IPS DF 4.7 (cell line): ENCODE data around the gene SIX2.

Experiments
- DNase-seq: peaks from one replicate; pipeline ENCODE4 v3.0.0-alpha.2; 2013; ENCODE audit warnings: low spot score; ENCODE audit errors: extremely low read depth

SIX2 gene

DNA sequence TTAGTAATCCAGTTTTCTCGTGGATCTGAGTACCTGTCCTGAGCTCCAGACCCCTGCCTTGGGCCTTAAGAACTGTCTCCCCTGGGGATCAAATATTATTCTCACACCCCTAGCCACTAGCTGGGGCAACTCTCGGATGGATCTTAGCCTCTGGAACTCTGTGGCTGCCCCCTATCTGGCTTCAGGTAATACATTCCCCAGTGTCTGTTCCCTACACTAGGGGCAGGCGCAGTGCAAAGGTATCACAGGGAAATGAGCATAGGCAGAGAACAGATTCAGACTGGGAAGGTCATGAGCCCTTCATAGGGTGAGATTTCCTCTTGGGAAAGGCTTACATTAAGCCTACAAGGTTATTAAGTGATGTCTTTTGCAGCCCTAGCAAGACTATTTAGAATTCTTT lies 11.2 kb upstream of the SIX2 start:
- DNase-seq = no peak

DNA sequence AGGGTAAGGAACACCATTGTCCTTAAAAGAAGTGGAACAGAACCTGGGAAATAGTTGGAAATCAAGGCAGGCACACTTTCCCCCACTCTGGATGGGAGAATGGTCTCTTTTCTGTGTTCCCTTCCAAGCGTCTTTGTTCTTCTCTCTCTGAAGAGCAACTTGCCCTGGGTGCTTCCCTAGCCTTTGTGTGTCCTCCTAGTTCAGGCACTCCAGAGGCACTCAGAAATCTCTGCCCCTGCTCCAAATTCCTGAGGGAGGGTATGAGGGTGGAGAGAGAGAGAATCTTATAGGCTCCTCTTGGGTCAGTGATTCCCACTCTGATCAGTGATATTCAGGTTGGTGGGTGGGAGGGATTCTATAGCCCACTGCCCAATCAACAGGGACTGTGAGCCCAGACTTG lies 8.8 kb upstream of the SIX2 start:
- no peak for DNase-seq

DNA sequence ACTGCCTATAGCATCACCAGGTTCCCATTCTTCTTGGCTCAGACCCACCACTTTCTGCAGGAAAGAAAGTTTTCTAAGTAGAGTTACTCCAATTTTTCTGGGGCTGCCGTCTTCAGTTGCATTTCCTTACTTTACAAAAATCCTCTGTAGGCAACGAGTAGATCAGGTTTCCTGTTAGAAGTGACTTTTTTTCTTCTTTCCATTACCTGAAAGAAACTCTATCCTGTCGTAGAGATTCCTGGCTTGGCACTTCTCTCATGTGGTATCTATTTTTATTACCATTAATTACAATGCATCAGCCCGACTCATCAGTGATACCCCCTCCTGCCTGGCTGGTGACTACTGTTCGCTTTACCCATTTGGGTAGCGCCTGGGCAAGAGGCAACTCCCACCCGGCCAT lies 5.6 kb upstream of the SIX2 start:
- no peak for DNase-seq

DNA sequence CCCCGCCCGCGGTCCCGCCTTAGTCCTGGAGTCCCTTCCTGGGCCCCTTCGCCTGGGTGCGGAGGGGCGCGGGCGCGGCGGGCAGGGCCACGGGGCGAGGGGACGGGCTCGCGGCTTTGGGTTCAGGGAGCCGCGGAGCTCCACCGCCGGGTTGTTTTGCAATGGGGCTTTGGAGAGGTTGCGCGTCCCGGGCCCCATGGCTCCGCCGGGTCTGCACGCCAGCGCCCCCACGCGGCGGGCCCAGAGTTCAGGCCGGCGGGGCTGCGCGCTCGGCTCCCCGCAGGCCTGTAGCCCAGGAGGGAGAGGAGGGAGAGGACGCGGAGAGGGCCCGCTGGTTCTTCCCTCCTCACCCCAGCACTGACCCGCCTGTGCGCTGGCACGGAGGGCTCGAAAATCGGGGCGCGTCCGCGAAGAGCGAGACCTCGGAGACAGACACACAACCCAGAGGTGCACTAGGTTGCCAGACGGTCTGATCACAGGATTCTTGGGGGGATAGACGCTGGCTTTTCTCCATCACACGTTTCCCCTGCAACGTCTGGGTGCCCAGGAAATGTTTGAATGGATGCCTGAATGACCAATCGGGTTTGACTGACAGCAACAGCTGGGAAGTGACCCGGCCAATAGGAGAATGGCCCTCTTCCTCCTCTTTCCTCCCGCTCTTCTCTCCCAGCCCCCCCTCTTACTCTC lies 4.9 kb upstream of the SIX2 start:
- DNase-seq = no peak

DNA sequence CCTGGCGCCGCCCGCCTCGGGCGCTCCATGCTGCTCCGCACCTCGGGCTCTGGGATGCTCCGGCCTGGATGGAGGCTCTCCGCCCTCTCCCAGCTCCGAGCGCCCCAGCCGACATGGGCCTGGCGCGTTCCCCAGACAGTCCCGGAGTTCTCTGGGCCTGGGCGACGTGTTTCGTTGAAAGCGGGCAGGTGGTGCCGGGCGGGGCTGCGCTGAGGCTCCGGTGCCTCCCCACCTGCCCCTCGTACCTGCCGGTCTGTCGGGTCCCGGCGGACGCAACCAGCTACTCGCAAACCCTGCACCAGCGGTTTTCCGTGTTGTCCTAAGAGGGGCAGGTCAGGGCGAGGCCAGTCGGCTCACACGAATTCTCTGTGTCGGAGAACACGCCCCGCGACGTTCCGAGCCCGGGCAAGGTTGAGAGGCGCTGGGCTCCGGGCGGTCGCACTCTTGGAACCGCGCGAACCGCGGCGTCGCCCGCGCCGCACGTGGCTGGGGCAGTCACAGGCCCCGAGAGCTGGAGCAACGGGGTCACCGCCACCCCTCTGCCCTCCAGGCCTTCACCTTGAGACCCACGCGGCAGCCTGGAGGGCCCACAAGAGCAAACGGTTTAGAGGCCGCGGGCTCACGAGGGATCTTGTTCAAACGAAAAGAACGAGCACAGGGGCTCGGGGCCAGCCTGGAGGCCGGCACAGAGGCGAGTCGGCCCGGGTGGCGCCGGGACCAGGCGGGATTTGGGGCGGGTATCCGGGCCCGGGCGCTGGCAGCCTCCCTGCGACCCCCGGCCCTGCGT lies 4.2 kb upstream of the SIX2 start:
- no peak for DNase-seq

DNA sequence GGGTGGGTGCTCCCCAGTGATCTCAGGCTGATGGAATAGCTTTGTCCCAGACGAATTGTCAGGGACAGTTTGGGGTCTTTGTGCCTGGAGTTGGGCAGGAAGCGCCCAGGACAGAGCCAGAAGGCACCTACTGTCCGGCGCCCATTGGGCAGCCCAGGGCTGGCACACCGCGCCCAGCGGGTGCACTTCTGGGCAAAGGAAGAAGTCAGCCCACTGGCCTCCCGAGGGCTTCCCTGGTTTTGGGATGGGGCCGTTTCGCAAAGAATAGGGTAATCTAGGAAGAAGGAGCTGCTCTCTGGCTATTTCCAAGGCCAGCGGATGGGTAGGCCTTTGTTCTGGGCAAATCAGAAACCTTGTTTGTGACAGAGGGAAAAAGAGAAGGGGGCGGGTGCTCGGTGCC lies 3.5 kb upstream of the SIX2 start:
- DNase-seq = no peak

DNA sequence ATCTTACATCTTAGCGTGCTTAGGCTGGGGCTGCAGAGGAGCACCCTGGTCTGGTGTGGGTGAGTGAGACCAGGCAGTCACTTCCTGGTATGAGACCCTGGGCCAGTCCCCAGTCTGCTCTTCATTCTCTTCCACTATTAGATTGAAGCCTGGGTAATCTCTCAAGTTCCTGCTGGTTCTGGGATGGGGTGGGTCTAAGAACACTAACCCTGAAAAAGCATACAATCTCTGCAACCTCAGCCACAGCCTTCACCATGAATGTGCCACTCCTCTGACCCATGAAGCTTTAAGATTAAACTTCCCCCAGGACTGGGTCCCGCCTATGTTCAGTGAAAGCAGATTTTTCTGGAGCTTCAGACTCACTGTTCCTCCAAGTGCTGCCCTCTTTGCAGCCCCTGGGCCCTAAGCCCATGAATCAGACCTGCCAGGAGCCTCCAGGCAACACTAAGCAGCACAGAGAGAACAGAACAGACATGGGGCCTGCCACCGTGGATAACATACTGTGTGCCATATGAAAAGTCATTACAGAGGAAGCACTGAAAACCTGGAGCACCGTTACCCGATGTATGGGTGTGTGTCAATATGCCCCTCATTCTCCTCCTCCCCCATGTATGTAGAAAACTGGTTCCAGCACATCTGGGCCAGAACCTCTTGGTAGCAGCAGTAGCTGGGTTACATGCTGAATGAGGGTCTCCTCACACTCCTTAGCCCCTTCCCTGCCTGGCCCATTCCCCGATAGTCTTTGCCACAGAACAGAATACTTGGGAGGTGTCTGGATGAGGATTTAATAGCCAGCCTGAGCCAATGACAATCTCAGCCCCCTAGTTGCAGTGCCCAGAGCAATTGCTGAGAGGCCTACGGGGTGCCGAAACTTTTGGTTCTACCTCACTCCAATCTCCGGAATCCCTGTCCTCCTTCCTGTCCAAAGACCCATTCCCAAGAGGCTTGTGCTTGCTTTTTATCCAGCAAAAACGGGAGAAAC lies 2.7 kb upstream of the SIX2 start:
- DNase-seq = no peak

DNA sequence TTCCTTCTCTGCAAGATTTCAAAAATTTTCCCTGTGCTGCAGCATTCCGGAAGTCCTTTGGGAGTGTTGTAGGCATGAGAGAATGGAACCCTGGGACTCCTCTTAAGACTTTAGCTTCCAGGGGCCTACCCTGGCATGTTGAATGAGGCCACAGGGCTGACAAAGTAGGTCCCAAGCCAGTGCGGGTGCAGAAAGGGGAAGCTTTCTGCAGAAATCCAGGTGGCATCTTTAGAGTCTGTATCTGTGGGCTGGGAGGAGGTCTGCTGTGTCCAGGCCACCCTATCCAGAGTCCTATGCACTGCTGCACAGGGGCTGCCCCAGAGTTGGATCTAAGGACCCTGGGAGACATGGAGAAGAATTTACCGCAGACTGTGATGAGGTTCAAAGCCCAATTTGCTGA lies 1.9 kb upstream of the SIX2 start:
- no peak for DNase-seq

DNA sequence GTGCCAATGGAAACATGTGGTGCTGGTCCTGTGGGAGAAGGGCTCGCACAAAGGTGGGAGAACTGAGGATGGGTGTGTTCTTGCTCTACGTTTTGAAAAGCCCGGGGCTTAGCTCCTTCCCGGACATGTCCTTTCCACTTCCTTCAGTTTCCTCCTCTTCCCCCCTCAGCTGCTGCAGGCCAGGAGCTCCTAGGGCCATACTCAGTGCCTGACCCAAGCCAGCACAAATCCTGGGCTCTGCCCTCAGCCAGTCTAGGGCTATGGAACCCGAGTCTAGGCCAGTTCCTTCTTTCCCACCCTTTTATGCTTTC lies 1.4 kb upstream of the SIX2 start:
- DNase-seq = no peak

DNA sequence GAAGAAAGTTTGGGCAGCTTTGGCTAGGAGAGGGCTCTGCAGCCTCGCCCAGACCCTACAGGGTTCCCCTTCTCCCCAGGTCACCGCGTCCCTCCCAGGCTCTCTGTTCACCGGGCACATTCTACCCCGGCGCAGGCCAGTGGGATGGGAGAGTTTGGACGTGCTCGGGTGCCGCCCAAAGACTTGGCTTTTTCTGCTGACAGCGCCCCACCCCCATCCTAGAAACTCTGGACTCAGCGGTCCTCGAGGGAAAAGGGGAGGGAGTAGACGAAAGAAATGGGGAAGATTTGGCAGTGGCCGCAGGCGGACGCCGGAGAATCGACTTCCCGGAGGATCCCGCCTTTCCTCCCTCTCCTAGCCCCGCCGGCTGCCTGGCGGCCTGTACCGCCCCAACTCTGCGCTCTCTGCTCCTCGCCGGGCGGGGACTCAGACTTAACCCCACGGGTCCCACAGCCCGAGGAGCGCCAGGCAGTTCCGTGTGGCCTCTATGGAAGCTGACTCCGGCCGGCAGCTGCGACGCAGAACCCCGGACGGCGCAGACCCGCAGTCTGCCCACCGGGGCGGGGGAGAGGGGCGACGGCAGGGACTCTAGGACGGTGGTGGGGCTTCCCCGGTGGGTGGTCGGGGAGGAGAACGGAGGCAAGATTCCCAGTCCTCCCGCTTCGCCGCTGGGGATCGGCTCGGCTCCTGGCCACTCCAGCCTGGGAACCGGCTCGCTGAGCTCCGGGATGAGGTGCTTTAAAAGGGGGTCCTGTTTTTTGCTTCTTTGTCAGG lies 863 bp upstream of the SIX2 start:
- DNase-seq = no peak

DNA sequence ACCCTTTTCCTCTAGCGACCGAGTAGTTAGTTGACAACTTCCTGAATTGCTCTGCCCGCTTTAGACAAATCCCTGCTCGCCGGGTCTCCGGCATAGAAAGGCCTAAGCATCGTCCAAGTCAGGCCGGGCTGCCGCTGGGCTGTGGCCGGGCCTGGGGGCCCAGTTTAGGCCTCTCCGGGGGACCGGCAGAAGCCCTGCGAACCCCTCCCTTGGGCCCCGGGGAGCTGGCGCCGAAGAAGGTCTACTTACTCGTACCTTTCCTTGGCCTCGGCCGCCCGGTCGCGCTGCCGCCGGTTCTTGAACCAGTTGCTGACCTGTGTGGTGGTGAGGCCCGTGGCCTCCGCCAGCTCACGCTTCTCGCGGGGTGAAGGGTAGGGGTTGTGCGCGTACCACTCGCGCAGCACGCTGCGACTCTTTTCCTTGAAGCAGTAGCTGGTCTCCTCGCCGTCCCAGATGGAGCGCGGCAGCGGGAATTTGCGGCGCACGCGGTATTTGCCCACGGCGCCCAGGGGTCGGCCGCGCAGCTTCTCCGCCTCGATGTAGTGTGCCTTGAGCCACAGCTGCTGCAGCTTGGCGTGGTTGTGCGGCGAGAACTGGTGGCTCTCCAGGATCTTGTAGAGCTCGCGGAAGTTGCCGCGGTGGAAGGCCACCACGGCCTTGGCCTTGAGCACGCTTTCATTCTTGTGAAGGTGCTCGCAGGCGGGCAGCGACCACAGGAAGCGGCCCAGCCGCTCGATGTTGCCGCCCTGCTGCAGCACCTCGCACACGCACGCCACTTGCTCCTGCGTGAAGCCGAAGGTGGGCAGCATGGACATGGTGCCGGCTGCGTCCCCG lies 739 bp downstream of the SIX2 start:
- no peak for DNase-seq

DNA sequence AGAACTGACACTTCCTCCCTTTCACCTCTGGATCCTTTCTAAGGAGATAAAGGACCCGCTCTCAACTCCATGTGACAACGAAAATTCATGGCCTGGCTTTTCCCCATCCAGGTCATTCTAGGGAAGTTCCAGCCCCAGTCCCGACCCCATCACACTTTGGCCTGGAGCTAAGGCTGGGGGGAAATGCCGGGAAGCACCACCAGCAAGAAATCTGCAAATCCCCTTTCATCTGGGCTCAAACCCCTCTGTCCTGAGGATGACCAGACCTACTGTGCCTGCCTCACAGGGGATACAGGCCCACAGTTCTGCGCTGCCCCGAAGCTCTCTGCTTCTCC lies 1.3 kb downstream of the SIX2 start:
- no peak for DNase-seq

DNA sequence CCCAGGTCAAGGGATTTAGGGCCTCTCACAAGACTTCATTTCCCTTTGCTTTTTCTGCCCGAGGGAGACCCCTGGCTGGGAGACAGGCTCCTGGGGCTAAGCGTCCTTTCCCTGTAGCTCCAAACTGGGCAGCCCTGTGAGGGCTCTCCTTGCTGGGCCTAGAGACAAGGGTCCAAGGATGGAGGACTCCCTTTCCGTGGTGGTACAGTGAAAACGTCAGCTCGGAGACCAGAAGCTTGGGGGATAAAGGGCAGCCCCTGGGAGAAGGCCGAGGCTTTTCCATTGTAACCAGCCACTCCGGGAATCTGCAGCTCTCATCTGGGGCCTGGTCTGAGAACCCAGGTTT lies 2.3 kb downstream of the SIX2 start:
- DNase-seq = no peak

DNA sequence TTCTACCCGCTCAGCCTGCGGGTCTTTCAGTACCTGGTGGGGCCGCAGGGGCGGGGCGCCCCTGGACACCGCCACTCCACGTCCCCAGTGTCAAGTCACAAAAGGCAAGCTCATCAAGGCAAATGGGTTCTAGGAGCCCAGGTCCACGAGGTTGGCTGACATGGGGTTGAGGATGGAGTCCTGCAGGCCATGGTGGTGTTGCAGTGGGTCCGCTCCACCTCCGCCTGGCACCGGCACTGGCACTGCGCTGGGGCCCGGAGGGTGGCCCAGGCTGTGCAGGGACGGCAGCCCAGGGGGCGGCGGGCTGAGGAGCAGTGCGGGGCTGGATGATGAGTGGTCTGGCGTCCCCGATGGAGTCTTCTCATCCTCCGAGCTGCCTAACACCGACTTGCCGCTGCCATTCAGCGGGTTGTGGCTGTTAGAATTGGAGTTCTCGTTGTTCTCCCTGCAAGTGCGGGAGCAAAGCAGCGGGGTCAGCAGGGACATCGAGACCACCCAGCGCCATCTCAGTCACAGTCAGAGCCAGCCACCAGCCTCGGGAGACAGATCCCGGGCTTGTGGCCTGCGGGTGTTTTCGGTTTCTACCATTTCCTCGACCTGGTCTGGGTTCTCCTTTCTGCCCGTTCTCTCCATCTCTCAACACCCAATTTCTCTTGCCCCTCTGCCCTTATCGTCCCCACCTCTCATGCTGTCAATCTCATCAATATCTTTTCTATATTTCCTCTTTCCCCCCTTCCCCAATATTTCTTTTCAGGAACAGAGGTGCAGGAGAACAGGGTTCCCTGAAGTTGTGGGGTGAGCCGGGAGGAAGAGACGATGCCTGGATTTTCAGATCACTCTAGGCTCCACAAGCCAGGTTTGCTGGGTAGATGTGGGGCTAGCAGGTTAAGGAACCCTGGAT lies 3.0 kb downstream of the SIX2 start:
- no peak for DNase-seq

DNA sequence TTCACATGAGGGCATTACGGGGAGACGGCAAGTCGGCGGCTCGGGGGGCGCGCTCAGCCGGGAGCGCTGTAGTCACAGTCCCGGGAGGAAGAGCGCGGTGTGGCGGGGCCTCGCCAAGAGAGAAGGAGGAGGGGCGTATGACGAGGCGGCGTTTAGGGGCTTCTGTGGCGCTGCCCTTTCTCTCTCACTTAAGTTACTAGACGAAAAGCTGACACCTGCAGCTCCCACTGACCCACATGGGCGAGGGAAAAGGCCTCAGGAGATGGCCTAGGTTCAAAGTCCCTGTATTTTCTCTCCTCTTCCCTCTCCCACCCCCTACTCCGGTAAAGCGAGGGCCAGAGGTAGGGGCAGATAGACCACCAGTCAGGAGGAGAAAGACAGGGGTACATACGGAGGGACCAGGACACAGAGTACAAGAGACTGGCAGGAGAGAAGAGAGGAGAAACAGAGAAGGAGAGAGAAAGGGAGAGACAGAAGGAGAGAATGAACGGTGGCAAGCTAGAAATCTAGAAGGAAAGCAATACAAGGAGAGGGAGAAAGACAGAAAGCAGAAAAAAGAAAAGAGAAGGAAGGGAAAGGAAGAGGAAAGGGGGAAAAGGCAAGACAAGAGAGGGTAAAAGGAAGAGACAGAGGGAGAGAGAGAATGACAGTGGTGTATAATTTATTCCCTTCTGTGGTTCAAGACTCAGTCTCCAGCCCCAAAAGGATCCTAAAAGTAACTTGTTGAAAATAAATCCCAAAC lies 3.8 kb downstream of the SIX2 start:
- no peak for DNase-seq

DNA sequence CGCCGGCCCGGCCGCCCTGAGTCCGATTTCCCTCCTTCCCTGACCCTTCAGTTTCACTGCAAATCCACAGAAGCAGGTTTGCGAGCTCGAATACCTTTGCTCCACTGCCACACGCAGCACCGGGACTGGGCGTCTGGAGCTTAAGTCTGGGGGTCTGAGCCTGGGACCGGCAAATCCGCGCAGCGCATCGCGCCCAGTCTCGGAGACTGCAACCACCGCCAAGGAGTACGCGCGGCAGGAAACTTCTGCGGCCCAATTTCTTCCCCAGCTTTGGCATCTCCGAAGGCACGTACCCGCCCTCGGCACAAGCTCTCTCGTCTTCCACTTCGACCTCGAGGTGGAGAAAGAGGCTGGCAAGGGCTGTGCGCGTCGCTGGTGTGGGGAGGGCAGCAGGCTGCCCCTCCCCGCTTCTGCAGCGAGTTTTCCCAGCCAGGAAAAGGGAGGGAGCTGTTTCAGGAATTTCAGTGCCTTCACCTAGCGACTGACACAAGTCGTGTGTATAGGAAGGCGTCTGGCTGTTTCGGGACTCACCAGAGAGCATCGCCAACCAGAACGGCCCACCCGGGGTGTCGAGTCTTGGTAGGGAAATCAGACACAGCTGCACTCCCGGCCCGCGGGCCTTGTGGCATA lies 4.6 kb downstream of the SIX2 start:
- no peak for DNase-seq

DNA sequence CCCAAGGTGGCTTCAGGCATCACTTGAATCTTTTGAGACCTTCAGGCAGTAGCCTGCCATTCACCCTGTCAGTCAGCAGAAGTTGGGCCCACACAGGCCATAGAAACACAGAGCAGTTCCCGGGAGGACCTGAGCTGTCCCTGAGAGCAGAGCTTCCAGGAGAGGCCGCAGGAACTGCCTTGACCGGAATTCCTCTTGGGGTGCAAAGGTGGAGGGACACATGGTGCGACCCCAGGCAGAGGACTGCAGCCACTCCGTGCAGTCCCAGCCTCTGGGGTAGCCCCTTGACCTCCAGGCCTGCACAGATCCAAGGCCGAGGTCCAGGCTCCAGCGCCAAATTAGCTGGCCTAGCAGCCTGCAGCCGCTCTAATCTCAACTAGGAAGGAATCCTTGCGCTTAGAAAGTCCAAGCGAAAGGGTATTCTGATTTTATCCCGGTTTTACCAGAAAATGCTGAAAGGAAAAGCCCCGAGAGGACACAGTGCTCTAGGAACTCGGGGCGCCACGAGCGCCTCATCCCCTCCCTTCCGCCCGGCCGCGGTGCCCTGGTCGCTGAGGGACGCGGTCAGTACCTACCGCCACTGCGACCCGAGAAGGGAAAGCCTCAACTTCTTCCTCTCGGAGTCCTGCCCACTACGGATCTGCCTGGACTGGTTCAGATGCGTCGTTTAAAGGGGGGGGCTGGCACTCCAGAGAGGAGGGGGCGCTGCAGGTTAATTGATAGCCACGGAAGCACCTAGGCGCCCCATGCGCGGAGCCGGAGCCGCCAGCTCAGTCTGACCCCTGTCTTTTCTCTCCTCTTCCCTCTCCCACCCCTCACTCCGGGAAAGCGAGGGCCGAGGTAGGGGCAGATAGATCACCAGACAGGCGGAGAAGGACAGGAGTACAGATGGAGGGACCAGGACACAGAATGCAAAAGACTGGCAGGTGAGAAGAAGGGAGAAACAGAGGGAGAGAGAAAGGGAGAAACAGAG lies 5.4 kb downstream of the SIX2 start:
- no peak for DNase-seq
